HEK293 (cell line): ENCODE data around the gene GET3.

Source experiments
- FEZF1 ChIP-seq: fragments of 450-650 bp; formaldehyde crosslinking; IDR thresholded peaks from 2 replicates; pipeline ENCODE4 v1.5.1; 2016; ENCODE audit warnings: missing biosample characterization, missing genetic modification characterization
- GLIS2 ChIP-seq: fragments of 450-650 bp; formaldehyde crosslinking; IDR thresholded peaks from 2 replicates; pipeline ENCODE4 v1.5.1; 2016; ENCODE audit warnings: missing biosample characterization, missing genetic modification characterization
- IKZF3 ChIP-seq: fragments of 450-650 bp; IDR thresholded peaks from 2 replicates; pipeline ENCODE4 v1.5.0; 2018; ENCODE audit warnings: missing biosample characterization, mild to moderate bottlenecking, missing genetic modification characterization, moderate library complexity
- KLF1 ChIP-seq: fragments of 450-650 bp; formaldehyde crosslinking; IDR thresholded peaks from 2 replicates; pipeline ENCODE4 v1.5.1; 2016; ENCODE audit warnings: missing biosample characterization, missing genetic modification characterization
- KLF17 ChIP-seq: fragments of 450-650 bp; formaldehyde crosslinking; IDR thresholded peaks from 2 replicates; pipeline ENCODE4 v1.5.1; 2016; ENCODE audit warnings: missing biosample characterization, missing genetic modification characterization
- KLF8 ChIP-seq: fragments of 450-650 bp; formaldehyde crosslinking; IDR thresholded peaks from 2 replicates; pipeline ENCODE4 v1.5.1; 2016; ENCODE audit warnings: missing biosample characterization, missing genetic modification characterization
- KLF9 ChIP-seq: fragments of 450-650 bp; formaldehyde crosslinking; IDR thresholded peaks from 2 replicates; pipeline ENCODE4 v1.5.1; 2016; ENCODE audit warnings: missing biosample characterization, missing genetic modification characterization, low read depth
- PATZ1 ChIP-seq: fragments of 450-650 bp; formaldehyde crosslinking; IDR thresholded peaks from 2 replicates; pipeline ENCODE4 v1.5.1; 2016; ENCODE audit warnings: missing biosample characterization, missing genetic modification characterization
- PBX3 ChIP-seq: sonication (generic); formaldehyde crosslinking; IDR thresholded peaks from 2 replicates; pipeline ENCODE4 v1.8.1; 2022; ENCODE audit warnings: mild to moderate bottlenecking, moderate library complexity, missing genetic modification reagents
- REPIN1 ChIP-seq: fragments of 450-650 bp; formaldehyde crosslinking; IDR thresholded peaks from 2 replicates; pipeline ENCODE4 v1.5.1; 2017; ENCODE audit warnings: missing biosample characterization, missing genetic modification characterization, low read depth
- SP2 ChIP-seq: fragments of 450-650 bp; formaldehyde crosslinking; IDR thresholded peaks from 2 replicates; pipeline ENCODE4 v1.5.1; 2016; ENCODE audit warnings: missing biosample characterization, missing genetic modification characterization
- SP7 ChIP-seq: fragments of 450-650 bp; formaldehyde crosslinking; IDR thresholded peaks from 2 replicates; pipeline ENCODE4 v1.5.1; 2016; ENCODE audit warnings: missing biosample characterization, missing genetic modification characterization
- ZBTB10 ChIP-seq: fragments of 450-650 bp; formaldehyde crosslinking; IDR thresholded peaks from 2 replicates; pipeline ENCODE4 v1.5.1; 2016; ENCODE audit warnings: missing biosample characterization, missing genetic modification characterization
- ZBTB21 ChIP-seq: fragments of 450-650 bp; formaldehyde crosslinking; IDR thresholded peaks from 2 replicates; pipeline ENCODE4 v1.5.1; 2017; ENCODE audit warnings: missing biosample characterization, missing genetic modification characterization
- ZFP3 ChIP-seq: fragments of 450-650 bp; formaldehyde crosslinking; IDR thresholded peaks from 2 replicates; pipeline ENCODE4 v1.5.1; 2016; ENCODE audit warnings: low read depth, missing biosample characterization, missing genetic modification characterization
- ZIC2 ChIP-seq: fragments of 450-650 bp; formaldehyde crosslinking; IDR thresholded peaks from 2 replicates; pipeline ENCODE4 v1.5.1; 2016; ENCODE audit warnings: missing biosample characterization, missing genetic modification characterization
- ZNF18 ChIP-seq: fragments of 450-650 bp; formaldehyde crosslinking; IDR thresholded peaks from 2 replicates; pipeline ENCODE4 v1.5.1; 2016; ENCODE audit warnings: missing biosample characterization, missing genetic modification characterization
- ZNF23 ChIP-seq: fragments of 450-650 bp; formaldehyde crosslinking; IDR thresholded peaks from 2 replicates; pipeline ENCODE4 v1.5.1; 2016; ENCODE audit warnings: missing biosample characterization, missing genetic modification characterization, borderline replicate concordance
- ZNF266 ChIP-seq: fragments of 450-650 bp; formaldehyde crosslinking; IDR thresholded peaks from 2 replicates; pipeline ENCODE4 v1.5.1; 2016; ENCODE audit warnings: missing biosample characterization, missing genetic modification characterization, low read depth
- ZNF354C ChIP-seq: fragments of 450-650 bp; formaldehyde crosslinking; IDR thresholded peaks from 2 replicates; pipeline ENCODE4 v1.5.1; 2016; ENCODE audit warnings: missing biosample characterization, missing genetic modification characterization, low read depth, borderline replicate concordance
- ZNF513 ChIP-seq: fragments of 450-650 bp; IDR thresholded peaks from 2 replicates; pipeline ENCODE4 v1.5.1; 2018; ENCODE audit warnings: missing biosample characterization, missing genetic modification characterization
- ZNF600 ChIP-seq: fragments of 450-650 bp; formaldehyde crosslinking; IDR thresholded peaks from 2 replicates; pipeline ENCODE4 v1.5.1; 2016; ENCODE audit warnings: missing biosample characterization, missing genetic modification characterization
- ZNF747 ChIP-seq: fragments of 450-650 bp; formaldehyde crosslinking; IDR thresholded peaks from 2 replicates; pipeline ENCODE4 v1.5.1; 2016; ENCODE audit warnings: missing biosample characterization, missing genetic modification characterization
- ZNF791 ChIP-seq: fragments of 450-650 bp; formaldehyde crosslinking; IDR thresholded peaks from 2 replicates; pipeline ENCODE4 v1.5.1; 2016; ENCODE audit warnings: missing biosample characterization, missing genetic modification characterization
- ZNF843 ChIP-seq: fragments of 450-650 bp; formaldehyde crosslinking; IDR thresholded peaks from 2 replicates; pipeline ENCODE4 v1.5.1; 2016; ENCODE audit warnings: missing biosample characterization, missing genetic modification characterization
- ZSCAN4 ChIP-seq: fragments of 450-650 bp; formaldehyde crosslinking; IDR thresholded peaks from 2 replicates; pipeline ENCODE4 v1.5.1; 2017; ENCODE audit warnings: missing biosample characterization, missing genetic modification characterization

Gene GET3

GRCh38 chr19:12696366-12697335, 40.6 kb upstream of the GET3 start, which contains the start of gene FBXW9 (continued):
- TF ChIP-seq ZNF18 (tag by site-specific recombination): no peak
- TF ChIP-seq ZNF843: peak; percentile 60; the same call in 1 of the 2 replicates
- 0 out of 2 replicates have a peak, but pooled peaks have one; percentile 11 for TF ChIP-seq KLF1 (tag by site-specific recombination)
- TF ChIP-seq ZBTB10 (tag by site-specific recombination): no peak
- TF ChIP-seq KLF17 (tag by site-specific recombination): peak; percentile 74; the same call in 1 of the 2 replicates
- 0 out of 2 replicates have a peak, but pooled peaks have one; percentile 16 for TF ChIP-seq PBX3 (CRISPR knock-in tag)
- no peak for TF ChIP-seq ZSCAN4 (tag by site-specific recombination)
- no peak for TF ChIP-seq ZNF791 (tag by site-specific recombination)
- peak; percentile 67; the same call in 1 of the 2 replicates for TF ChIP-seq KLF9 (tag by site-specific recombination)
- TF ChIP-seq FEZF1 (tag by site-specific recombination): no peak
- TF ChIP-seq ZNF23: no peak
- TF ChIP-seq SP7: peak; percentile 67; the same call in 1 of the 2 replicates
- peak; percentile 89 for TF ChIP-seq ZBTB21 (tag by site-specific recombination)
- peak; percentile 91 for TF ChIP-seq ZNF600 (tag by site-specific recombination)
- TF ChIP-seq REPIN1: no peak
- TF ChIP-seq ZNF354C (tag by site-specific recombination): no peak
- TF ChIP-seq ZNF747: no peak
- peak; percentile 84 for TF ChIP-seq SP2 (tag by site-specific recombination)
- no peak for TF ChIP-seq ZFP3 (tag by site-specific recombination)
- TF ChIP-seq ZNF266 (tag by site-specific recombination): no peak; the same call in 1 of the 2 replicates
- TF ChIP-seq ZIC2 (tag by site-specific recombination): no peak
- no peak for TF ChIP-seq GLIS2 (tag by site-specific recombination)
- TF ChIP-seq IKZF3 (tag by site-specific recombination): no peak
- TF ChIP-seq PATZ1 (tag by site-specific recombination): 0 out of 2 replicates have a peak, but pooled peaks have one; percentile 38
- peak; percentile 62 for TF ChIP-seq KLF8 (tag by site-specific recombination)
- no peak for TF ChIP-seq ZNF513
